A549 (cell line): Measurements from ENCODE around the gene ERFE.

ENCODE experiments used
- BHLHE40 ChIP-seq: IDR thresholded peaks from 2 replicates; pipeline ENCODE4 v1.6.1; 2012; ENCODE audit warnings: low read depth, low read length, inconsistent platforms
- CEBPB ChIP-seq, 2 experiments: fragments of >200 bp in 1 of 2; sonication (Bioruptor Twin) in 1 of 2; formaldehyde crosslinking in 1 of 2; IDR thresholded peaks; 2 replicates each; pipeline ENCODE4 v1.6.1; 2012 to 2016
- CHD4 ChIP-seq: fragments of 200-600 bp; sonication (generic); IDR thresholded peaks from 2 replicates; pipeline ENCODE4 v1.6.1; 2016; ENCODE audit warnings: antibody characterized with exemption, mild to moderate bottlenecking, borderline replicate concordance
- ESRRA ChIP-seq: fragments of 150-350 bp; IDR thresholded peaks from 2 replicates; pipeline ENCODE4 v1.6.1; 2014; ENCODE audit warnings: mild to moderate bottlenecking, low read length, borderline replicate concordance
- FOSL2 ChIP-seq, 2 experiments: fragments of 450-650 bp in 1 of 2; fragments of >200 bp in 1 of 2; sonication (Bioruptor Twin) in 1 of 2; formaldehyde crosslinking; IDR thresholded peaks; 2 replicates each; pipeline versions ENCODE4 v1.5.0 to v1.6.1; 2016 to 2020; ENCODE audit warnings: mild to moderate bottlenecking in 1 of 2, moderate library complexity in 1 of 2
- NPAS2 ChIP-seq: fragments of 250-450 bp; sonication (Bioruptor Pico); IDR thresholded peaks from 2 replicates; pipeline ENCODE4 v1.8.0; 2022; ENCODE audit warnings: mild to moderate bottlenecking, moderate library complexity, borderline replicate concordance
- PHF8 ChIP-seq: fragments of 200-600 bp; sonication (generic); IDR thresholded peaks from 2 replicates; pipeline ENCODE4 v1.6.1; 2016; ENCODE audit warnings: low read depth, mild to moderate bottlenecking, antibody characterized with exemption, moderate library complexity, borderline replicate concordance
- POLR2A ChIP-seq: IDR thresholded peaks from 2 replicates; pipeline ENCODE4 v1.6.1; 2012; ENCODE audit warnings: mild to moderate bottlenecking, low read length
- SREBF2 ChIP-seq: fragments of 450-650 bp; IDR thresholded peaks from 2 replicates; pipeline ENCODE4 v1.6.1; 2014; ENCODE audit warnings: mild to moderate bottlenecking, moderate library complexity
- TF ChIP-seq, protein P1 (sequence below): fragments of >200 bp; sonication (Bioruptor Twin); formaldehyde crosslinking; IDR thresholded peaks from 3 replicates; pipeline ENCODE4 v1.5.1; 2016
- TF ChIP-seq, protein P2 (sequence below): IDR thresholded peaks from 2 replicates; pipeline ENCODE4 v1.6.1; 2012

DNA sequence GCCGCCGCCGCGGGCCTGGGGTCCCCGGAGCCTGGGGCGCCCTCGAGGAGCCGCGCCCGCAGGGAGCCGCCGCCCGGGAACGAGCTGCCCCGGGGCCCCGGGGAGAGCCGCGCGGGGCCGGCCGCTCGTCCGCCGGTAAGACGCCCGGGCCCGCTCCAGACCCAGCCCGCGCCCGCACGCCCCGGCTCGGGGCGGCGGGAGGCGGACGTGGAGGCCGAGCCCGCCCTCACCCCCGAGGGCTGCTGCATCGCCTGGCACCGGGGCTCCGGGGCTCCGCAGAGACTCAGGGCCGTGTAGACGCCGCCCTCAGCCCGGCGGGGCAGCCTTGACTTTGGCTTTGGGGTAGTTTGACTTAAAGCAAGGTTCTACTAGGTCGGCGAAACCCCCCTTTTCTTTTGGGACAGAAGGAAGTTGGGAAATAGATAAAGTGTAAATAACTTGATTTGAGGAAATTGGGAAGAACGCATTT is 335 bp downstream of the ERFE start:
- no peak for TF ChIP-seq POLR2A
- TF ChIP-seq ESRRA: no peak
- TF ChIP-seq, protein P1, sequence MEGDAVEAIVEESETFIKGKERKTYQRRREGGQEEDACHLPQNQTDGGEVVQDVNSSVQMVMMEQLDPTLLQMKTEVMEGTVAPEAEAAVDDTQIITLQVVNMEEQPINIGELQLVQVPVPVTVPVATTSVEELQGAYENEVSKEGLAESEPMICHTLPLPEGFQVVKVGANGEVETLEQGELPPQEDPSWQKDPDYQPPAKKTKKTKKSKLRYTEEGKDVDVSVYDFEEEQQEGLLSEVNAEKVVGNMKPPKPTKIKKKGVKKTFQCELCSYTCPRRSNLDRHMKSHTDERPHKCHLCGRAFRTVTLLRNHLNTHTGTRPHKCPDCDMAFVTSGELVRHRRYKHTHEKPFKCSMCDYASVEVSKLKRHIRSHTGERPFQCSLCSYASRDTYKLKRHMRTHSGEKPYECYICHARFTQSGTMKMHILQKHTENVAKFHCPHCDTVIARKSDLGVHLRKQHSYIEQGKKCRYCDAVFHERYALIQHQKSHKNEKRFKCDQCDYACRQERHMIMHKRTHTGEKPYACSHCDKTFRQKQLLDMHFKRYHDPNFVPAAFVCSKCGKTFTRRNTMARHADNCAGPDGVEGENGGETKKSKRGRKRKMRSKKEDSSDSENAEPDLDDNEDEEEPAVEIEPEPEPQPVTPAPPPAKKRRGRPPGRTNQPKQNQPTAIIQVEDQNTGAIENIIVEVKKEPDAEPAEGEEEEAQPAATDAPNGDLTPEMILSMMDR: peak; percentile 26; the same call in 2 of the 3 replicates
- no peak for TF ChIP-seq CEBPB (IDR thresholded peaks at IDR 0.05)
- TF ChIP-seq FOSL2 (IDR thresholded peaks at IDR 0.05): no peak
- TF ChIP-seq FOSL2 (CRISPR knock-in tag; IDR thresholded peaks at IDR 0.05): no peak
- no peak for TF ChIP-seq PHF8
- no peak for TF ChIP-seq BHLHE40
- no peak for TF ChIP-seq NPAS2 (CRISPR knock-in tag)
- no peak for TF ChIP-seq CHD4
- TF ChIP-seq SREBF2: no peak
- TF ChIP-seq, protein P2, sequence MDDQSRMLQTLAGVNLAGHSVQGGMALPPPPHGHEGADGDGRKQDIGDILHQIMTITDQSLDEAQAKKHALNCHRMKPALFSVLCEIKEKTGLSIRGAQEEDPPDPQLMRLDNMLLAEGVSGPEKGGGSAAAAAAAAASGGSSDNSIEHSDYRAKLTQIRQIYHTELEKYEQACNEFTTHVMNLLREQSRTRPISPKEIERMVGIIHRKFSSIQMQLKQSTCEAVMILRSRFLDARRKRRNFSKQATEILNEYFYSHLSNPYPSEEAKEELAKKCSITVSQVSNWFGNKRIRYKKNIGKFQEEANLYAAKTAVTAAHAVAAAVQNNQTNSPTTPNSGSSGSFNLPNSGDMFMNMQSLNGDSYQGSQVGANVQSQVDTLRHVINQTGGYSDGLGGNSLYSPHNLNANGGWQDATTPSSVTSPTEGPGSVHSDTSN: no peak
